ENCODE data around the gene PPM1D.

The PPM1D gene

DNA sequence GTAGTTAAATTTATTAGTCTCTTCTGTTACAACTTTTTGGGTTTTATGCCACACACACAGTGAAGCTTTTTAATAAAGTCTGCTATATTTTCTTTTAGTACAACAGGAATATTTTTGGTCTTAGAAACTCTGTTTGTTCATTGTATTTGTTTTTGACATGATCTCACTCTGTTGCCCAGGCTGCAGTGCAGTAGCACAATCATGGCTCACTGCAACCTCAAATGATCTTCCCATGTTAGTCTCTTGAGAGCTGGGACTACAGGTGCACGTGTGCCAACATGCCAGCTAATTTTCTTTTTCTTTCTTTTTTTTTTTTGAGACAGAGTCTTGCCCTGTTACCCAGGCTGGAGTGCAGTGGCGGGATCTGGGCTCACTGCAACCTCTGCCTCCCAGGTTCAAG lies 27.1 kb downstream of the PPM1D start:
- no peak overlapping the region for H3K4me3 ChIP-seq (ENCODE audit: low read depth, low read length)
- no peak for TF ChIP-seq ZNF555 (tag by site-specific recombination; conservative IDR thresholded peaks at IDR 0.05)
- no peak for TF ChIP-seq ZNF114 (tag by site-specific recombination; IDR thresholded peaks at IDR 0.05)
- TF ChIP-seq OSR2 (tag by site-specific recombination; IDR thresholded peaks at IDR 0.05), result peak; percentile 40; the same call in 1 of the 2 replicates
- no peak for TF ChIP-seq ZNF24 (tag by site-specific recombination; IDR thresholded peaks at IDR 0.05)
- ChIA-PET CTCF (interaction anchor here (3.0 to 3.3 kb wide), 2 partner anchors 11 to 14 kb away, joined by 14 to 19 read pairs; no protein-coding TSS in a partner anchor), POLR2A (interaction anchor here (1.0 kb wide), 1 partner anchor 27 kb away, joined by 3 read pairs; the partner anchor contains the start of gene PPM1D)
- H3K27ac ChIP-seq (ENCODE audit: extremely low read depth, low read depth, low read length), result no peak overlapping the region
- peaks cover 14% of the 10 kb centered on the region for H3K4me1 ChIP-seq (ENCODE audit: control insufficient read depth, insufficient read depth, low read length)
- H3K36me3 ChIP-seq (ENCODE audit: control insufficient read depth in 2 of 2, insufficient read depth in 1 of 2, low read length in 2 of 2), result peaks cover 18 to 20% of the 10 kb centered on the region in 2 experiments
- H3K9me3 ChIP-seq (ENCODE audit: control insufficient read depth, insufficient read depth, low read depth, low read length), result no peaks in the 10 kb centered on the region

DNA sequence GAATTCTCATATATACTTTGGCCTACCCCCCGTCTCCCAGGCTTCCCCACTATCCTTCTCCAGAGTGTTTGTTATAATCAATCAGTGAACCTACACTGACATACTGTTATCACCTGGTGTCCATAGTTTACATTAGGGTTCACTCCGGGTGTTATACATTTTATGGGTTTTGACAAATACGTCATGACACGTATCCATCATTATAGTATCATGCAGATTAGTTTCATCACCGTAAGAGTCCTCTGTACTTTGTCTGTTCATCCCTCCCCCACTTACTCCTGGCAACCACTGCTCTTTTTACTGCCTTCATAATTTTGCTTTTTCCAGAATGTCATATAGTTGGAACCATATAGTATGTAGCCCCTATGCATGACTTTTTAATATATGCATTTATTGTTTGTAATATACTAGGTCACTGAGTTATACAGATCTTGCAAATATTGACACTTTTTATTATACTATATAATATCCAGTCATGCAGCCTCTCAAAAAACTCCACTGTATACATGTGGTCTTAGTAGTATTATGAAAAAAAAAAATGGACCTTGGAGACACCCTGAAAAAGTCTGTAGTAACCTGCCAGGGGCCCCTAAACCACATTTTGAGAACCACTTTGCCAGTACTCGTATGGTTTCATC lies 28.4 kb downstream of the PPM1D start:
- Histone ChIP-seq H3K27ac (ENCODE audit: extremely low read depth, low read depth, low read length) (no peak overlapping the region), H3K4me1 (ENCODE audit: control insufficient read depth, insufficient read depth, low read length) (peaks cover 14% of the 10 kb centered on the region), H3K36me3 (ENCODE audit: control insufficient read depth in 2 of 2, insufficient read depth in 1 of 2, low read length in 2 of 2) (peaks cover 18 to 21% of the 10 kb centered on the region in 2 experiments), H3K9me3 (ENCODE audit: control insufficient read depth, insufficient read depth, low read depth, low read length) (no peaks in the 10 kb centered on the region), H3K4me3 (ENCODE audit: low read depth, low read length) (no peak overlapping the region)
- CTCF ChIA-PET, result interaction anchor here (0.7 to 1.4 kb wide), 4 partner anchors 10 to 16 kb away, joined by 3 to 6 read pairs (median 6); no protein-coding TSS in a partner anchor
- 0 out of 2 replicates have a peak, but pooled peaks have one; percentile 58 for TF ChIP-seq MYNN (tag by site-specific recombination; IDR thresholded peaks at IDR 0.05; ENCODE audit: borderline replicate concordance)
- TF ChIP-seq ZNF560 (tag by site-specific recombination; IDR thresholded peaks at IDR 0.05; ENCODE audit: borderline replicate concordance), result no peak
- TF ChIP-seq ZNF16 (tag by site-specific recombination; IDR thresholded peaks at IDR 0.05; ENCODE audit: low read depth), result no peak
- TF ChIP-seq ZNF600 (tag by site-specific recombination; IDR thresholded peaks at IDR 0.05), result no peak
- TF ChIP-seq, protein P1, sequence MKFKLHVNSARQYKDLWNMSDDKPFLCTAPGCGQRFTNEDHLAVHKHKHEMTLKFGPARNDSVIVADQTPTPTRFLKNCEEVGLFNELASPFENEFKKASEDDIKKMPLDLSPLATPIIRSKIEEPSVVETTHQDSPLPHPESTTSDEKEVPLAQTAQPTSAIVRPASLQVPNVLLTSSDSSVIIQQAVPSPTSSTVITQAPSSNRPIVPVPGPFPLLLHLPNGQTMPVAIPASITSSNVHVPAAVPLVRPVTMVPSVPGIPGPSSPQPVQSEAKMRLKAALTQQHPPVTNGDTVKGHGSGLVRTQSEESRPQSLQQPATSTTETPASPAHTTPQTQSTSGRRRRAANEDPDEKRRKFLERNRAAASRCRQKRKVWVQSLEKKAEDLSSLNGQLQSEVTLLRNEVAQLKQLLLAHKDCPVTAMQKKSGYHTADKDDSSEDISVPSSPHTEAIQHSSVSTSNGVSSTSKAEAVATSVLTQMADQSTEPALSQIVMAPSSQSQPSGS (tag by site-specific recombination; IDR thresholded peaks at IDR 0.05; ENCODE audit: low read depth), result peak; percentile 60; the same call in 1 of the 2 replicates
- TF ChIP-seq ZNF394 (tag by site-specific recombination; IDR thresholded peaks at IDR 0.05; ENCODE audit: borderline replicate concordance), result no peak
- peak; percentile 46; the same call in 1 of the 2 replicates for TF ChIP-seq ZEB2 (tag by site-specific recombination; IDR thresholded peaks at IDR 0.05)
- TF ChIP-seq ZNF843 (tag by site-specific recombination; IDR thresholded peaks at IDR 0.05), result 0 out of 2 replicates have a peak, but pooled peaks have one; percentile 27
- no peak for TF ChIP-seq GLIS1 (tag by site-specific recombination; IDR thresholded peaks at IDR 0.05)
- peak; percentile 74 for TF ChIP-seq FEZF1 (tag by site-specific recombination; IDR thresholded peaks at IDR 0.05)
- peak; percentile 32; the same call in 1 of the 2 replicates for TF ChIP-seq BCL11B (tag by site-specific recombination; IDR thresholded peaks at IDR 0.05; ENCODE audit: low read depth)
- no peak for TF ChIP-seq KLF8 (tag by site-specific recombination; IDR thresholded peaks at IDR 0.05)
- peak; percentile 62; the same call in 1 of the 2 replicates for TF ChIP-seq ZNF629 (tag by site-specific recombination; IDR thresholded peaks at IDR 0.05)
- POLR2A ChIA-PET, result no interaction called here

DNA sequence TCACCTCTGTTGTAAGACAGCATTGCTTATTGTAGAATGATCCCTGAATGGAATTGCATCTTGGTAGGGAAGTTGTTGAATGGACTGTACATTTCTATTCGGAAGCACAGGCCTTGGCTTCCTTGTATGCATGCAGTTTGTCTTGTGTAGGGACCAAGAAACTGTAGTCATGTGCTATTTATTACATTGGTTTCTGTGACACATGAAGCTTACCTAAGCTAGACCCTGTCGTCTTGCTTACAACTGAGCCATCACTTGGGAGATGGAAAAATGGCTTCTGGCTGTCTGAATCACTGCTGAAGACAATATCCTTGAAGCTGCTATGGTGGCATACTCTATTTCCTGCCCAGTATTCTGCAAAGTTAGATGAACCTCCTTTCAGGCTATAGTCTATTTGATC lies 29.1 kb downstream of the PPM1D start:
- Histone ChIP-seq H3K4me1 (ENCODE audit: control insufficient read depth, insufficient read depth, low read length) (peaks cover 14% of the 10 kb centered on the region), H3K36me3 (ENCODE audit: control insufficient read depth in 2 of 2, insufficient read depth in 1 of 2, low read length in 2 of 2) (peaks cover 18 to 24% of the 10 kb centered on the region in 2 experiments; a peak in 2 of 3 replicates), H3K4me3 (ENCODE audit: low read depth, low read length) (no peak overlapping the region), H3K9me3 (ENCODE audit: control insufficient read depth, insufficient read depth, low read depth, low read length) (no peaks in the 10 kb centered on the region), H3K27ac (ENCODE audit: extremely low read depth, low read depth, low read length) (no peak overlapping the region)
- ChIA-PET CTCF (interaction anchor here (0.7 to 1.4 kb wide), 4 partner anchors 9 to 16 kb away, joined by 3 to 6 read pairs (median 6); no protein-coding TSS in a partner anchor), POLR2A (interaction anchor here (0.5 kb wide), 1 partner anchor 34 kb away, joined by 4 read pairs; no protein-coding TSS in a partner anchor)
- no peak for TF ChIP-seq ZBTB17 (tag by site-specific recombination; IDR thresholded peaks at IDR 0.05)

All from HEK293 (cell line).